Stimulated activated CD8-positive, alpha-beta memory T cell treated with anti-CD3 and anti-CD28 coated beads, Interleukin-7, amount 100 ng/mL, for 48 hours (primary cell): ENCODE results near the gene TRIM33.
"Not testable (repeated sequence)": the region's sequence is repeated elsewhere in the genome, so short reads cannot be mapped to it uniquely, and the experiment has no call there.

Experiments
- DNase-seq, 2 donors: peaks; one replicate each; pipeline ENCODE4 v3.0.0-alpha.2; 2020; ENCODE audit warnings: low read depth in 1 of 2; ENCODE audit errors: extremely low read depth in 1 of 2

Gene TRIM33

DNA sequence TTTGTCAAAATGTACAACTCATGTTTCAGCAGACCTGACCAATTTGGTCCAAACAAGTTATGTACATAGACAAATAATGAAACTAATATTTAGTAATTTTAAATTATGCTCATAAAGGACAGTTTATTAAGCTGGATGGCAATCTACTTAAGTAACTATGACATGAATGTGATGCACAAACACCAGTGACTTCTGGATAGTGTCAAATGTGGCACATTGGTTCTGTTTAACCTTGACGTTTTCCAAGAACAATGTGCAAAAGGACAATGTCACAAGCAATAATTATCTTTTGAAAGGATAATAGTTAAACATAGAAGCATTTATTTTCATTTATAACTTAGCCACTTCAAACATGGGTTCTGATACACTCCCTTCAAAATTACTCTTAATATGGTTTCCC, 80.0 kb downstream of the TRIM33 start:
- no peak for DNase-seq

DNA sequence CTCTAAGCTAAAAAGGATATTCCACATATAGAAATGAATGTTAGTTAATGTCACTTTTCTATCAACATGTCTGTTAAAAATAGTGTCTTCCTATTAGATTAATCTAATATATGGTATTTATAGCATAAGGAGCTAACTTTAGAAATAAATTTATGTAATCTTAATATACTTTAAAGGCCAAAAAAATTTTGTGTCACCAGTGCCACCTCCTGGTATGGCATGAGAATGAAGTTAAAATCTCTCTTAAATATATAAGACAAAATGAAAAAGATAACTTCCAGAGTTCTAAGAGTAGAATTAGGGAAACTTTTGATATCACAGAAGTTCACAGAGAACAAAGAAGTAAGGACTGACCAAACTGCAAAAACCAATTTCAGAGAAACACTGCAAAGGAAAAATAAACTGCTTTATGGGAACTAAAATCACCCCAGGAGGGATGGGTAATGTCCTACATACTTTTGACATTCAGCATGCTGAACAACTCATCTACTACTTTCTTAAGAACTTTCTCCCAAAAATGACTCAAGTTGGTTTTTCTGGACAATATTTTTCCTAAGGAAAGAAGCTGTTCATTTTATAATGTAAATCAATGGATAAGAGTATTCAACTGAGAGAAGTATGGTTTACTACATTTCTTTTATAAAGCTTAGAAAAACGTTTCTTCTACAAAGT, 82.8 kb downstream of the TRIM33 start:
- no peak for DNase-seq

DNA sequence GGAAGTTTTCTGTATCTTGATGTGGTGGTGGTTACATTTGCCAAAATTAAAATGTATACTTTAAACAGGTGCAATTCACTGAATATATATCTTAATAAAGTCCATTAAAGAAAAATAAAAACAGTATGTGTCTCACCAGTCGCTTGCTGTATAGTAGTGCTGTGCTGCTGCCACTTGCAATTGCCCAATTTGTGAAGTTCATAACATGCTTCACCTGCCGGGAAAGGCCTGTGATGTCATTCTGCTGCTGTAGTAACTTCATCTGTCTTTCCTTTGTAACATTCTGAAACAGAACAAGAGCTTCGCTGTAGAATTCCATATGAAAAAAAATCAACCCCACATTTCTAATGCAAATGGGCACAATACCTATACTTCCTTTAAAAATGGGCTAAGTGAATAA, 83.4 kb downstream of the TRIM33 start:
- no peak for DNase-seq

DNA sequence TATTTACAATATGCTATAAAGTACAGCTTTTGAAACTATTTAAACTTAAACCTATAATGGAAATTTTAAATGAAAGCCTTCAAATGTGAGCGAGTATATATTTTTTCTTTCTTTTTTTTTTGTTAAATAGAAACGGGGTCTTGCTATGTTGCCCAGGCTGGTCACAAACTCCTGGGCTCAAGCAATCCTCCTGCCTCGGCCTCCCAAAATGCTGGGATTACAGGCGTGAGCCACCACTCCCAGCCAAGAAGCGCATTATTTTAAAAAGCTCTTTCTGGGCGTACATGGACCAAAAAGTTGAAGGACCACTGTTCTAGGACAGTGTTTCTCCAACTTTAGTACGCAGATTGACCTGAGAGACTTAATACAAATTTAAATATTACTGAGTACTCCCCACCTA, 87.5 kb downstream of the TRIM33 start:
- no peak for DNase-seq

DNA sequence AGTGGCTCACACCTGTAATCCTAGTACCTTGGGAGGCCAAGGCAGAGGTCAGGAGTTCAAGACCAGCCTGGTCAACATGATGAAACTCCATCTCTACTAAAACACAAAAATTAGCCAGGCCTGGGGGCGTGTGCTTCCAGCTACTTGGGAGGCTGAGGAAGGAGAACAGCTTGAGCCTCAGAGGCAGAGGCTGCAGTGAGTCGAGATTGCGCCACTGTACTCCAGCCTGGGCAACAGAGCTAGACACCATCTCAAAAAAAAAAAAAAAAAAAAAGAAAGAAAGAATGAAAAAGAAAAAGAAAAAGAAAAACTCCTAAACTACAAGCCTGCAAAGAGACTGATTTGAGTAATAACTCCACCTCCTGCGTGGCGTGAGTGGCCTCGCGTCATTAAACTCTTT, 92.1 kb downstream of the TRIM33 start:
- DNase-seq: not testable (repeated sequence)

DNA sequence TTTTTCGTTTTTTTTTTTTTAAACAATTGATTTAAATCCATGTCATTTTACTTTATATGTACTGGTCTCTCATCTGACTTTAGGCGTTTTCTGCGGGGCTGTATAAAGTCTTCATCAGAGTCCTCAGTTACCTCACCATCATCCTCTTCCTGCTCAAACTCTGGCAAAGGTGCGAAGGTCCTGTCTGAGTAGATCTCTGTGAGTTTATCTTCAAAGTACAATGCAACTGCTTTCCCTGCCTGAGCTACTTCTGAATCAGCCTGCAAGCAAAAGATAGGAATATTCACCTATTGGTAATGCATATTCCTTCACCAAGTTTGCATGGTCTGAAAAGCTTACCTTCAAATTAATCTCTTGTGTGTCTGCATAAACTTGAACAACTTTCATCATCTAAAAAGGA, 113.4 kb downstream of the TRIM33 start:
- no peak for DNase-seq

DNA sequence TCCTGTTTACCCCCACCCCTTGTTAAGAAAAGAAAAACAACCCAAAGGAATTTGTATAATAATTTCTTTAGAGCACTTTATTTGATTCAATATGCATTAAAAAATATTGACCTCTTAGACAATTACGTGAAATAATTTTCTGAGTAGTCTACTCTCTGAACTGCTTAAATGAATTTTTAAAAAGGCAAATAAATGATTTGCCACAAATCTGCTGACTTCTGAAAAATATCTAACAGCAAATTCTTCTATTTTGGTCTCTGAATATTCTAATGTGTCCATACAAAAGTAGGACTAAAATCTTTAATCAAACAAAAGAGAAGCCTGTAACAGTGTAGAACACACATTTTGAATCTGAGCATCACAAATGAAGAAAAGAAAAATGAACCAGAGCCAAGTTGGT, 115.1 kb downstream of the TRIM33 start:
- no peak for DNase-seq

DNA sequence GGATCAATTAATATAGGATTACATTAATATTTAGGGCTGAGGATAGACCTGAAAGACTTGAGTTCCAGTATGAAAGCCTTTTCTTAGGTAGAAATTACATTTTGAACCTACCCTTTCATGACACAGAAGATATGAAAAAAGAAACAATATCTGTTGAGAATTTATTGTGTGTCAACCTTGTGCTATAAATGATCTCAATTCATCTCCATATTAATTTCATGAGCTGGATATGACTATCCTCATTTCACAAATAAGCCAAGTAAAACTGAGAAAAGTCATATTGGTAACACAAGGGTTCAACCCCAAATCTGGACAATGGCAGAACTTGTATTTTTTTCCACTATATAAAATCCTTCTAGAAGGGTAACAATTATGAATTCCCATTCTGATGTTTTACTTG, 120.0 kb downstream of the TRIM33 start:
- DNase-seq: no peak

DNA sequence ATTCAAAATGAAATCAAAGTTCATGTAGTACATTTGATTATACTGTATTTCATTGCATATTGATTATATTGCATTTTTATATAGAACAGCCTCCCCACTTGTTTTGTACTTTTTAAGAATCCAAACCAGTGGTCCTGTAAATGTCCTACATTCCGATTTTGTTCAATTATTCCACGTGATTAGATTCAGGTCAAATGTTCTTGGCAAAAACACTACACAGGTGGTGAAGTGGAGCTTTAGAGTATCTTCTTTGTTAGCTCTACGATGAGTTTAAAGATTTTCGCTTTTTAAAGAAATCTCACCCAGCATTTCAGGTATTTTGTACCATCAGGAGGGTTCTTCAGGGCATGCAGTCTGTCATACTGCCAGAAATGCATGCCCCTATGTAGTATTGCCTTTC, 120.6 kb downstream of the TRIM33 start:
- DNase-seq: no peak

DNA sequence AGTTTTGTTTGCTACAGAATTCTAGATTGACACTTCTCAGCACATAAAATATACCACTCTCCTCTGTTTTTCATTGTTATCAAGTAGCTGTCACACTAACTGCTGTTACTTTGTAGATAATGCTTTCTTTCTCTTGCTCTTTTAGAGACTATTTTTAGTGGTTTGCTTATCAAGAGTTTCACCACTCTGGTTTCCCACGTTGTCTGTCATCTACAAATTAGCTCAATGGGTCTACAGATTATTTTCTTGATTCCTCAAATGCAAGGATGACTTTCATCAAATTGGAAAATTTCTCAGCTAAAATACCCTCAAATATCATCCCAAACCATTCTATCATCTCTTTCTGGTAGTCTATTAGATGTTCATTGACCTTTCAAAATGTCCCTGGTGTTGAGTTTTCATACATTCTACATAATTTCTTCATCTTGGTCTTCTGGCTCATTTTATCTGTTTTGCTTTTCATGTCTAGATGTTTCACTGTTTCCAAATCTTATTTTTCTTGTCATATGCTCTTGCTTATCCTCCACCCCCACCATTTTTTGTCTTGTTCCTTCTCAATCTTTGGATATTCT, 122.5 kb downstream of the TRIM33 start:
- no peak for DNase-seq

DNA sequence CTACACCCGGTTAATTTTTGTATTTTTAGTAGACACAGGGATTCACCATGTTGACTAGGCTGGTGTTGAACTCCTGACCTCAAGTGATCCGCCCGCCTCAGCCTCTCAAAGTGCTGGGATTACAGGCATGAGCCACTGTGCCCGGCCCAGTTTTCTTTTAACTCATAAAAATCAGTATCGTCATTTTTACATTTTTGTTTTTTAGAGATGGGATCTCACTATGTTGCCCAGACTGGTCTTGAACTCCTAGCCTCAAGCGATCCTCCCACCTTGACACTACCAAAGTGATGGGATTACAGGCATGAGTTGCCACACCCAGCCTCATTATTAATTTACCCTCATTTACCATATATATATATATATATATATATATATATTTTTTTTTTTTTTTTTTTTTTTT, 123.4 kb downstream of the TRIM33 start:
- DNase-seq: not testable (repeated sequence)

DNA sequence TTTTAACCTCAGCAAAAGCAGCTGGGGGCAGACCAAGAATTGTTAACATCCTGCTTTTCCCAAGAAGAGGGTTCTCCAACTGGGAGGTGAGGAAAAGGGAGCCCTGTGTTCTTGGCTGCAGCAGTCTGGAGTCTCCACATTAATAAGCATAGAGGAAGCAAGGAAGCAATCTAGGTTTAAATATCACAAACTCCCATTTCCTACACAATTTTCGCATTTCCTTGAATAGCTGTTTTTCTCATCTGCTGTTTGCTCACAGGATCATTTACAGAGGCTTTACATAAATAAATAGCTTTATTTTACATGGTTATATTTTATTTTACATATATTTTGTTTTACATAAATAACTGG, 124.0 kb downstream of the TRIM33 start:
- DNase-seq: no peak

DNA sequence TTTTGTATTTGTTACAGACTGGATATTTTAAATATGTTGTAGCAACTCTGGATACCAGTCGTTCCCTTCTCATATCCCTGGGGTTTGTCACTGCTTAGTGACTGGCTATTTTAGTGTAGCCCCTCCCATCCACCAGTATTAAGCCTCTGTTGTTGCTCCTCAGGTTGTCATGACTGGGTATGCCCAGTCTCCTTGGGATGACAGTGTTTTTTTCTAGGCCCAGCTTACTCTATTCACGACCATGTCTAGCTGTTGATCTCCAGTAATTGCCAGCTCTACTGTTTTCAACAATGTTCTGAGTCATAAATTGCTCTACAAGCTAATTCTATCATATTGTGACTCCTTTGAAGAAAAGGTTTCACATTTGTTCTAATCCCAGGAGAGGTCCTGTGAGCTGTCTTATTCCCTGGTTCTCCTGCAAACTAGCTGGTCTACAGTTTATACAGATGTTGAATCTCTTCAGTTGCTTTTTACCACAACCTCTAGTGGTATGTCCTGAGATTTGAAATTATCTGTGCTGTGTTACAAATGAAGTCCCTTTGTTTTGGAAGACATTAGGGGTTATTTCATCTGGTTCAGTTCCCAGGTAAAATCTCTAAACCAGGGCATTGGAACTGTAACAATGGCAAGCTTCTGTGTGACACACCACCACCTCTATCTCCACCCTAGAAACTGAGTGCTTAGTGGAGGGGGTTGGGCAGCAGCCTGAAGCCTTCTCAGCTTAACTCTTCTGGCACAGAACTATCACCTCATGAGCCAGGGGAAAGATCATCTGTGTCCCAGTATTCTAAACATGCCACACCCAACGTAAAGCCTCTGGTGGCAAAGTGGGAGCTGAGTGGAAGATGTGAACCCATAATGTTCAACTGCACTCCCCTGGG, 124.6 kb downstream of the TRIM33 start:
- no peak for DNase-seq

DNA sequence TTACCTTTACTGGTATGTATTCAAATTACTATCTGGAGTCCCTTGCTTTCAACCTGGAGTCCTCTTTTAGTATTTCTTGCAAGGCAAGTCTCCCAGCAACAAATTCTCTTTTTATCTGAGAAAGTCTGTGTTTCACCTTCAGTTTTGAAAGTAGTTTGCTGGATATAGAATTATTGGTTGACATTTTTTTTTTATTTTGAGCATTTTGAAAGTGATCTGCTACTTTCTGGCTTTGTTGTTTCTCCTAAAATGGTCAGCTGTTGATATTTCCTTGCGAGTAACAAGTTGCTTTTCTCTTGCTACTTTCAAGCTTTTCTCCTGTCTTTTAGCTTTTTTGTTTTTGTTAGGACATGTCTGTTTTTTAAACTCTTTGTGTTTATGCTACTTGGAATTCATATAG, 126.1 kb downstream of the TRIM33 start:
- DNase-seq: no peak

DNA sequence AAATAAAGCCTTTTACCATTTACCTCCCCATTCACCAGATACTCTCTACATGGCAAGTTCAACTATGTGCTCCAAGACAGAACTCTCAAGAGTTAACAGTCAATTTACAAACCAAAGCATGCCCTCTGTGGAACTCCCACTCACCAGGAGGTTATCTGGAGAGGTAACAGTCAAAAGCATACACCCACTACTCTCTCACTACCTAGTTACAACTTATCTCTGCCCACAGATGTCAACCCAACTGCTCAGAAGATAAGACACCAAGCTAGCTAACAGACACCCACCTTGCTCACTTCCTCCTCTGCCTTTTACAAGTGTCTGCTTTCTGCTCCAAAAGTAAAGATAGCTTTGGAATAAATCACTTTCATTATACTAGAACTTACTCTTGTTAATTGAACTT, 131.0 kb downstream of the TRIM33 start:
- no peak for DNase-seq

DNA sequence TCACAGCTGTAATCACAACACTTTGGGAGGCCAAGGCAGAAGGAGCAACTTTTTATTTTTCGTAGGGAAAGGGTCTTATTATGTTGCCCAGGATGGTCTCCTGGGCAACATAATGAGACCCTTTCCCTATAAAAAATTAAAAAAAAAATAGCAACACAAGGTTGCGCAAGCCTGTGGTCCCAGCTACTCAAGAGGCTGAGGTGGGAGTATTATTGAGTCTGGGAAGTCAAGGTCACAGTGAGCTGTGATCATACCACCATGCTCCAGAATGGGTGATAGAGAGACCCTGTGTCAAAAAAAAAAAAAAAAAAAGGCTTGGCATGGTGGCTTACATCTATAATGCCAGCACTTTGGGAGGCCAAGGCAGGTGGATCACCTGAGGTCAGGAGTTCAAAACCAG, 131.6 kb downstream of the TRIM33 start:
- no peak for DNase-seq

DNA sequence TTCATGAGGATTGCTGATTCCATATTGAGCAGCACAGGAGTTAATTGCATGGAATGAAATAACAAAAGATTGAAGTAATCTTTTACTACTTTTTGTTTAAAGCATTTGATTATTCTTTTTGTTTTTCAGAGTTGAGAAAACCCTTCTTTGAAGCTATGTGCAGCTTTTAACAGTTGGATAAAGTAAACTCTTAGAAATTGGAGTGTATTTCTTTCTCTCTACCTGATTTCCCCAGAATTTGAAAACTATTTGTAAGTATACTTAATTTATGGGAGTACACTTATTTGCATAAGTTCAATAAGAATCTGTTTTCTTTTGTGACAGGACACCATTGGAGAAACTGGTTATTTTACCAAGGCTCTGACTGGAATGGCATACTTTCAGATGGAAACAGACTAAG, 133.6 kb downstream of the TRIM33 start:
- DNase-seq: no peak

DNA sequence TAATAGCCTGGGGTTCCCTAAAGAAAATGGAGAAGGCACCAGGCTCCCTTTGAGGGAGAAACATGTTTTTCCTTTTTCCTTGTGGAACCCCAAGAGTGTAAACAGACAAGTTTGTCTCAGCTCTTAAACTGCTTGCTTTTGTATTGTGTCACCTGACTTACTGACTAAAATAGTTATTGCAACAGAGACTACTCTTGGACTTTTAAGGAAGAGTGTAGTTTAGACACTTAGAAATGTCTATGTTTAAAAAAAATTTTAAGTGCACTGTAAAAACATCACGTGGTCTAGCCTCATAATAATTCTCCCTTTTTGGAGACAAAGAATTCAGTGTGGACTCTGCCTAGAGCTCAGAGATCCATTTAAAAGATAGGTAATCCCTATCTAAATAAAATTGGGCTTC, 141.1 kb downstream of the TRIM33 start:
- no peak for DNase-seq

DNA sequence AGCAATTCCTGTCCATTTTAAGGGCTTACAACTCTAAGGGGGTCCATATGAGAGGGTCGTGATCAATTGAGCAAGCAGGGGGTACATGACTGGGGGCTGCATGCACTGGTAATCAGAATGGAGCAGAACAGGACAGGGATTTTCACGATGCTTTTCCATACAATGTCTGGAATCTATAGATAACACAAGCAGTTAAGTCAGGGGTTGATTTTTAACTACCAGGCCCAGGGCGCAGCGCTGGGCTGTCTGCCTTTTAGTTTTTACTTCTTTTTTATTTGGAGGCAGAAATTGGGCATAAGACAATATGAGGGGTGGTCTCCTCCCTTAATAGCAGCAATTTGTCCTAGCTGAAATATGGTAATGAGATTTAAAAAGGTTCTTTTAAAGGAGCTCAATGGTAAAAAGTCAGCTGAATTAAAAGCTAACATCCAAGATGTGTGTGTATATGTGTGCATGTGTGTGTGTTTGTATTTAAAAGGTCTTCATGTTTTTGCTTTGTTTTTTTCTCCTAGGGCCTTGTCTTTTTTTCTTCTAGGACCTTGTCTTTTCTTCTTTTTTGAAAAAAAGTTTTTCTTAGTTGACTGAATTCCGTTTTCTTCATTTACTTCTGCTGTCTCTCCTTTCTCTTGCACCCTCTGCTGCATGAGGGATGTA, 141.6 kb downstream of the TRIM33 start:
- DNase-seq: not testable (repeated sequence)

DNA sequence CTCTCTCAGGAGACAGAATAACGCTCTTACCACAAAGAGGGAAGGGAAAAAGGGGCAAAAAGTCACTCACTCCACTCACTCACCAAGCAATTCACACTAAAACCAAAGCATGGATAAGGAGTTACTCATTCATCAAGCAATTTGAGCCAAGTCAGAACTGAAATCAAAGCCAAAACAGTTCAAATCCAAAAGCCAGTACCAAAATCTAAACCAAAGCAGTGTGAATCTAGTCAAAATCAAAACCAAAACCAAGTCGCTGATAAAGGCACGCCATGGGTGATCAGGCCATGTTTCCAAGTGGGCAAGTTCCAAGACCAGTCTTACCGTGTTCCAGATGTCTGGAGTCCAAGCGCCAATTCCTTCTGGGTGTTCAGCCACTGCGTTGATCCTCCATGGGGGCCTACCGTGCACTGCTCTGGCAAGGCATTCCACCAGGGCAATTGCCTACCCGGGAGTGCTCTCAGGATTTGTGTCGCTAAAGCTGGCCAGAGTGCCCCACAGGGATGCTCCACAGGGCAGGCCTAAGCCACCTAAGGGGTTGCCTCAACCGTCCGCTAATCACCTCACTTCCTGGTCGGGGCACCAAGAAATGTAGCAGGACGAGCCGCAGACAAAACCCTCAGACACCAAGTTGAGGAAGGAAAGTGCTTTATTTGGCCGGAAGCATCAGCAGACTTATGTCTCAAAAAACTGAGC, 142.3 kb downstream of the TRIM33 start:
- DNase-seq: no peak

DNA sequence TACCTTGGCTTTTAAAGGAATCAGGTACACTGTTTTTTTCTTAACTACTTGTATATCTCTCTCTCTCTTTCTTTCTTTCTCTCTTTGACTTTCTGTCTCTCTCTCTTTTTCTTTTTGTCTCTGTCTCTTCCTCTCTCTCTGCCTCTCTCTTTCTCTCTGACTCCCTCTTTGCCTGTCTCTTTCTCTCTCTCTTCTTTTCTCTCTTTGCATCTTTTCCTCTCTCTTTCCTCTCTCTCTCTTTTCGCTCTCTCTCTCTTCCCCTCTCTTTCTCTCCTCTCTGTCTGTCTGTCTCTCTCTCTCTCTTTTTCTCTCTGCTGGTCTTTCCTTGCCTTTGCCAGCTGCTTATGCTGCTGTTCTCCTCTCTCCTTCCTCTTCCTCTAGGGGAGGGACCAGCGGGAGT, 143.2 kb downstream of the TRIM33 start:
- no peak for DNase-seq
